ENCODE measurements around the gene SMR3B. TPM values are rescaled to one million over a fixed set of nuclear protein-coding genes. Genes with fewer than 3 reads are reported as not detected.

The SMR3B gene
- total RNA-seq (not detected in 2 replicates), polyA plus RNA-seq (not detected in 2 replicates), polyA minus RNA-seq (ENCODE audit: low replicate concordance) (not detected in 2 replicates)
- polyA plus RNA-seq (2012) = not detected in 2 replicates

DNA sequence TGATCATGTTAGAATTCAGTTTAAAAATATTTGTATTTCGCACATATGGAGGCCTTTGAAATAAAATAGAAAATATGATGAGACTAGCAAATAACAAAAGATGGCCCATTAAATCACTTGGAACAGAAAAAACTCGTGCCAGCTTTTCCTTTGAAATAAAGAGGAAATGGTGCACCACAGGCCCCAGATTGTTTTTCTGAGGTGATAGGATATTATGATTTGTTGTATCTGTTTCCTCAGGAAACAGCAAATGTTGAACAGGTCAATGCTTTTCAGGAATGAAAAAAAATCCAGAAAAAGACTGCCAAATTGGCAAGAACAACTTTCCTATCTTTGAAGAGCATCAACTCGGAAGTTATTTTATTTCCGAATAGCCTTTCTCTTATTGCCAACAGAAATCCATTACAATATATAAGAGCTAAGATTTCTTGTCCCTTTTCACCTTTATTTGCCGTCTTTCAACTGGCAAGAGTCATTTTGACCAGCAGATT lies at the start of gene SMR3B:
TSS of gene SMR3B (plus strand) at position 441 of the 491 bp plus-strand sequence. CDS start 1,380 bp downstream, outside the sequence.
- Histone ChIP-seq H3K79me2 (ENCODE audit: control insufficient read depth, insufficient read depth, low read length) (no peaks in the 10 kb centered on the region), H2AFZ (ENCODE audit: low read length) (no peak within 1 kb of the TSS), H3K36me3 (ENCODE audit: control insufficient read depth, insufficient read depth, low read length) (no peaks in the 10 kb centered on the region), H3K27ac (ENCODE audit: insufficient read depth, low read length) (no peak within 1 kb of the TSS), H3K4me2 (ENCODE audit: extremely low read depth, insufficient read depth, low read length) (no peak within 1 kb of the TSS), H3K4me1 (ENCODE audit: control insufficient read depth, extremely low read depth, insufficient read depth, low read length) (no peaks in the 10 kb centered on the region), H3K9me3 (ENCODE audit: control insufficient read depth, insufficient read depth, low read depth, low read length) (no peaks in the 10 kb centered on the region), H3K27me3 (ENCODE audit: control insufficient read depth, insufficient read depth, low read length) (no peaks in the 10 kb centered on the region), H4K20me1 (ENCODE audit: control insufficient read depth, extremely low read depth, insufficient read depth, low read length) (no peaks in the 10 kb centered on the region), H3K9ac (ENCODE audit: insufficient read depth, low read length) (no peak within 1 kb of the TSS), H3K4me3 (replicated peaks in 1 of 4; ENCODE audit: control extremely low read depth in 1 of 4, insufficient read depth in 1 of 4, low read depth in 3 of 4, low read length in 4 of 4) (no peak within 1 kb of the TSS)
- DNase-seq (ENCODE audit: low read depth in 2 of 2) = no peak
- no peak for TF ChIP-seq EZH2 (IDR thresholded peaks at IDR 0.05; ENCODE audit: low read length, missing control alignments)
- TF ChIP-seq, protein P1, sequence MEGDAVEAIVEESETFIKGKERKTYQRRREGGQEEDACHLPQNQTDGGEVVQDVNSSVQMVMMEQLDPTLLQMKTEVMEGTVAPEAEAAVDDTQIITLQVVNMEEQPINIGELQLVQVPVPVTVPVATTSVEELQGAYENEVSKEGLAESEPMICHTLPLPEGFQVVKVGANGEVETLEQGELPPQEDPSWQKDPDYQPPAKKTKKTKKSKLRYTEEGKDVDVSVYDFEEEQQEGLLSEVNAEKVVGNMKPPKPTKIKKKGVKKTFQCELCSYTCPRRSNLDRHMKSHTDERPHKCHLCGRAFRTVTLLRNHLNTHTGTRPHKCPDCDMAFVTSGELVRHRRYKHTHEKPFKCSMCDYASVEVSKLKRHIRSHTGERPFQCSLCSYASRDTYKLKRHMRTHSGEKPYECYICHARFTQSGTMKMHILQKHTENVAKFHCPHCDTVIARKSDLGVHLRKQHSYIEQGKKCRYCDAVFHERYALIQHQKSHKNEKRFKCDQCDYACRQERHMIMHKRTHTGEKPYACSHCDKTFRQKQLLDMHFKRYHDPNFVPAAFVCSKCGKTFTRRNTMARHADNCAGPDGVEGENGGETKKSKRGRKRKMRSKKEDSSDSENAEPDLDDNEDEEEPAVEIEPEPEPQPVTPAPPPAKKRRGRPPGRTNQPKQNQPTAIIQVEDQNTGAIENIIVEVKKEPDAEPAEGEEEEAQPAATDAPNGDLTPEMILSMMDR (conservative IDR thresholded peaks at IDR 0.05 in 1 of 2, IDR thresholded peaks at IDR 0.05 in 1 of 2; ENCODE audit: low read depth in 1 of 2, low read length in 2 of 2) = no peak

- TF ChIP-seq EZH2 (IDR thresholded peaks at IDR 0.05; ENCODE audit: low read length, missing control alignments) = no peak
- TF ChIP-seq, protein P1 (conservative IDR thresholded peaks at IDR 0.05 in 1 of 2, IDR thresholded peaks at IDR 0.05 in 1 of 2; ENCODE audit: low read depth in 1 of 2, low read length in 2 of 2) = no peak
- Histone ChIP-seq H2AFZ (ENCODE audit: low read length) (no peak within 1 kb of the TSS), H3K27me3 (ENCODE audit: control insufficient read depth, insufficient read depth, low read length) (no peaks in the 10 kb centered on the region), H3K4me1 (ENCODE audit: control insufficient read depth, extremely low read depth, insufficient read depth, low read length) (no peaks in the 10 kb centered on the region), H3K9me3 (ENCODE audit: control insufficient read depth, insufficient read depth, low read depth, low read length) (no peaks in the 10 kb centered on the region), H3K27ac (ENCODE audit: insufficient read depth, low read length) (no peak within 1 kb of the TSS), H3K9ac (ENCODE audit: insufficient read depth, low read length) (no peak within 1 kb of the TSS), H3K4me3 (replicated peaks in 1 of 4; ENCODE audit: control extremely low read depth in 1 of 4, insufficient read depth in 1 of 4, low read depth in 3 of 4, low read length in 4 of 4) (no peak within 1 kb of the TSS), H3K79me2 (ENCODE audit: control insufficient read depth, insufficient read depth, low read length) (no peaks in the 10 kb centered on the region), H3K36me3 (ENCODE audit: control insufficient read depth, insufficient read depth, low read length) (no peaks in the 10 kb centered on the region), H4K20me1 (ENCODE audit: control insufficient read depth, extremely low read depth, insufficient read depth, low read length) (no peaks in the 10 kb centered on the region), H3K4me2 (ENCODE audit: extremely low read depth, insufficient read depth, low read length) (no peak within 1 kb of the TSS)
- DNase-seq (ENCODE audit: low read depth in 2 of 2) = no peak
These were observed 48.2 kb upstream of the SMR3B start, which contains the start of gene CABS1 for GRCh38 chr4:70334681-70335080. TSS of gene CABS1 (plus strand) at chr4:70334981. CDS start at chr4:70335040, 59 bp downstream.

DNA sequence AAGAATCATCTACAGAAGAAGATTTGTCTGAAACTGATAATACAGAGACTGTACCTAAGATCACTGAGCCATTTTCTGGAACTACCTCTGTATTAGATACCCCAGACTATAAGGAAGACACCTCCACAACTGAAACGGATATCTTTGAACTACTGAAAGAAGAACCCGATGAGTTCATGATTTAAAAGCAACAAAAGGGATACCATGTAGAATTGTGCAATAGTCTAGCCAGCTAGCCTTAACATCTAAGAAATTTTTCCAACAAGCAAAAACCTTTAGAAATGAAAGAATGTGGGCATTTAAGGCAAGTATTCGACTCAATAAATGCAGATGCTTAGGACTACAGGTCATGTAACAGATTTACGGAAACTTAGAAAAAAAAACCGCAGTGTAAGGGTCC lies 46.9 kb upstream of the SMR3B start:
- Histone ChIP-seq H3K9me3 (ENCODE audit: control insufficient read depth, insufficient read depth, low read depth, low read length) (no peaks in the 10 kb centered on the region), H3K79me2 (ENCODE audit: control insufficient read depth, insufficient read depth, low read length) (no peaks in the 10 kb centered on the region), H3K4me1 (ENCODE audit: control insufficient read depth, extremely low read depth, insufficient read depth, low read length) (no peaks in the 10 kb centered on the region), H4K20me1 (ENCODE audit: control insufficient read depth, extremely low read depth, insufficient read depth, low read length) (no peaks in the 10 kb centered on the region), H3K27me3 (ENCODE audit: control insufficient read depth, insufficient read depth, low read length) (no peaks in the 10 kb centered on the region), H3K4me2 (ENCODE audit: extremely low read depth, insufficient read depth, low read length) (no peak overlapping the region), H3K27ac (ENCODE audit: insufficient read depth, low read length) (no peak overlapping the region), H3K36me3 (ENCODE audit: control insufficient read depth, insufficient read depth, low read length) (no peaks in the 10 kb centered on the region), H3K4me3 (replicated peaks in 1 of 4; ENCODE audit: control extremely low read depth in 1 of 4, insufficient read depth in 1 of 4, low read depth in 3 of 4, low read length in 4 of 4) (no peak overlapping the region), H2AFZ (ENCODE audit: low read length) (no peak overlapping the region), H3K9ac (ENCODE audit: insufficient read depth, low read length) (no peak overlapping the region)
- no peak for DNase-seq (ENCODE audit: low read depth in 2 of 2)
- TF ChIP-seq, protein P1 (conservative IDR thresholded peaks at IDR 0.05 in 1 of 2, IDR thresholded peaks at IDR 0.05 in 1 of 2; ENCODE audit: low read depth in 1 of 2, low read length in 2 of 2) = no peak
- TF ChIP-seq EZH2 (IDR thresholded peaks at IDR 0.05; ENCODE audit: low read length, missing control alignments) = no peak

Measured in fibroblast of lung (primary cell).